Measurements from ENCODE around the gene GZF1. TPM values are rescaled to one million over a fixed set of nuclear protein-coding genes. Genes with fewer than 3 reads are reported as not detected.

GZF1 gene
- total RNA-seq, 1 donor from 2014 or later = 25.7 TPM

GRCh38 chr20:23393996-23394775 is 32.2 kb downstream of the GZF1 start:
- no peak for DNase-seq (ENCODE audit: low spot score)
- intact Hi-C loops (cut with DNase I) = no loop called here

GRCh38 chr20:23396950-23397627 is 35.1 kb downstream of the GZF1 start:
- DNase-seq (ENCODE audit: low spot score) = no peak
- intact Hi-C loops (cut with DNase I) = loop anchor here (5.0 kb wide), 1 partner anchor 35 kb away; the partner anchor contains the start of gene GZF1

GRCh38 chr20:23397961-23398360 is 36.0 kb downstream of the GZF1 start:
- intact Hi-C loops (cut with DNase I) = loop anchor here (5.0 kb wide), 1 partner anchor 36 kb away; the partner anchor contains the start of gene GZF1

DNA sequence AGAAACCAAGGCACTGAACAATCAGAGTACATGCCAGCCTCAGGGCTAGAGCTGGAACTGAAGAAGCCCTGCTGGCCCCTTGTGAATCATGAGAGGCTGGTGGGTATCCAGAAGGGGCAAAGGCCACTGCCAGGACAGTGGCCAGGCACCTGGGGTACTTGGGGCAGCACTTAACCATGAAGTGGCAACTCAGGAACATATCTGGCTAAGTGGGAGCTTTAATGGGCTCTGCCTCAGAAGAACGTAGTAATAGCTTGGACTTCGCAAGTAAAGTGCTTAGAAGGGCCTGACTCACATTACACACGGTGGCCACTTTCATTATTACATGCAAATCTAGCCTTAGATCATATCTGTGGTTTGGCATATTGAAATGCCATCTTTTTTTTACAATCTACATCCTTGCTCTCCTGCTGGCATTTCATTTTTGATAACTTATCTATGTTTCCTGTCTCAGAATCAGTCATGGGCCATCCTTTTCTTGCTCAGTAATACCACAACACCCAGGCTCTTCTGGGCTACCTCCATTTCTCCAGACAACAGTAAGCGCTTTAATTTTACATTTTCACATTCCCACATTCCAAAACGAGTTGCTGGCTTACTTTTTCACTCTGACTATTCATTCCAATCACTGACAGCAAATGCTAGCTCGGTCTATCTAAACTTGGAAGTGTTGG is 37.7 kb downstream of the GZF1 start:
- intact Hi-C loops (cut with DNase I) = loop anchor here (5.0 kb wide), 1 partner anchor 37 kb away; the partner anchor contains the start of gene GZF1
- DNase-seq (ENCODE audit: low spot score) = no peak

More at GRCh38 chr20:23397961-23398360, 36.0 kb downstream of the GZF1 start:
- DNase-seq (ENCODE audit: low spot score) = no peak

- intact Hi-C loops (cut with DNase I) = no loop called here
These were observed 39.1 kb downstream of the GZF1 start for GRCh38 chr20:23401051-23401450.

GRCh38 chr20:23403751-23404150 is 41.8 kb downstream of the GZF1 start:
- no peak for DNase-seq (ENCODE audit: low spot score)
- intact Hi-C loops (cut with DNase I) = no loop called here

More at GRCh38 chr20:23401051-23401450, 39.1 kb downstream of the GZF1 start:
- no peak for DNase-seq (ENCODE audit: low spot score)

DNA sequence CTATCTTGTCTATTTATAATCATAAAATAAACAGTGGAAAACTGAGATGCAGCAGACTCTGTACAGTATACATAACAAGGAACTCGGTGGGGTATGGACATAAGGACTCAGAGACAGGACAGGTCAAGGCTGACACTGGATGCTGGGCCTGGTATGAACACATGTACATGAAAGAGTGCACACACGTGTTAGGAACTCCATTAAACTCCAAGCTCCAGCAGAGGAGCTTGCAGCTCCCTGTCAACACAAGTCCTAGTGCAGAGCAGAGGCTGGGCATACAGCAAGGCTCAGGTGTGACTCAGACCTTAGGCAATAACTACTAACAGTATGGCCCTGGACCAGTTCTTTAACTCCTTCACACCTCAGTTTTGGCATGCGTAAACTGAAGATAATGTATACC is 42.2 kb downstream of the GZF1 start:
- intact Hi-C loops (cut with DNase I) = no loop called here
- no peak for DNase-seq (ENCODE audit: low spot score)

- no peak for DNase-seq (ENCODE audit: low spot score)
- intact Hi-C loops (cut with DNase I) = no loop called here
These were observed 44.9 kb downstream of the GZF1 start for GRCh38 chr20:23406880-23407279.

- no peak for DNase-seq (ENCODE audit: low spot score)
- intact Hi-C loops (cut with DNase I) = no loop called here
These were observed 45.9 kb downstream of the GZF1 start for GRCh38 chr20:23407781-23408464.

DNA sequence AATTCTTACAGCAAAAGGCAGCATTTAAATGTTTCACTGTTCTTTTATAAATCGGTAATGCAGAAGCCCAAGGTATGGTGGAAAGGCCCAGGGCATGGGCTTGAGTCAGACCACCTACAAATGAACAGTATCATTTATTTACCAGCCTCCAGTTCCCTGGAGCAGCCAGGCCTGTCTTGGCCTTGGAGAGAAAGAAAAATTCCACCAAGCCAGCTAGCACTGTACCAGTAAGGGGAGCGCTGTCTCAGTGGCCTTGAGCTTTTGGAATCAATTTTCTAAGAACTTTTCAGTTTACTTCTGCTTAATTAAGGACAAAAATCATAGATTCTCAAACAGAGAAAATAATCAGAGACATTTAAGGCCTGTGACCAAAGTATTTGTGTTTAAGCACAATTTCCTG is 47.0 kb downstream of the GZF1 start:
- intact Hi-C loops (cut with DNase I) = no loop called here
- no peak for DNase-seq (ENCODE audit: low spot score)

GRCh38 chr20:23409800-23410199 is 47.8 kb downstream of the GZF1 start:
- no peak for DNase-seq (ENCODE audit: low spot score)
- intact Hi-C loops (cut with DNase I) = no loop called here

DNA sequence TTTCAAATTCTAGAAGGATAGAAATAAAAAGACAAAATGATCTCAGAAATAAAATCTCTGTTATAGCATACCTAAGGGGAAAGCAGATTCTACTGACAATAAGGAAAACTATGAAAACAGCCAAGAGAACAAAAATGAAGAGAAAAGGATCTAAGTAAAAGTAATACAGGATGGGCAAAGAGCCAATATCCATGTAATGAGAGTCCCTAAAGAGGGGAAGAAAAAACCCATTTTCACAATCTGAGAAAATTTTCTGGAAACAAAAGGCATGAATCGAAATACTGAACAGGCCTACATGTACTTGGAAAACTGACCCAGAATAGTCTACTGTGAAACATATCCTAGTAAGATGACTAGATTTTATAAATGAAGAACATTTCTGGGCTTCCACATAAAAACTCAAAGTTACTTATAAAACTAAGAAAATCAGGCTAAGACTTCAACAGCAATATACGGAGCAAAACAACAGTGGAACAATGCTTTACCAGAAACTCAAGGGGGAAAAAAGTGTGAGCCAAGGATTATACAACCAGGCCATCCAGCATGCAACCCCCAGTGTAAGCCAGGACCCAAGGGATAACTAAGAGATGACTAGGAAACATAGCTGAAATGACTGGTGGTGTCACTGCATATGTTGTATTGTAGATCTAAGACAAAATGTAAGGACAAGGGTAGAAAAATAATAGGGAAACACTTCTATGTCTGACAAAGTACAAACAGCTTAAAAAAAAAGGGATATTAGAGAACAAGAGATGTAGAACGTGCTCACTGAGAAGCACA is 49.1 kb downstream of the GZF1 start:
- intact Hi-C loops (cut with DNase I) = no loop called here

GRCh38 chr20:23412026-23412425 is 50.0 kb downstream of the GZF1 start:
- intact Hi-C loops (cut with DNase I) = no loop called here
- no peak for DNase-seq (ENCODE audit: low spot score)

More for the DNA sequence above, 49.1 kb downstream of the GZF1 start:
- no peak for DNase-seq (ENCODE audit: low spot score)

DNA sequence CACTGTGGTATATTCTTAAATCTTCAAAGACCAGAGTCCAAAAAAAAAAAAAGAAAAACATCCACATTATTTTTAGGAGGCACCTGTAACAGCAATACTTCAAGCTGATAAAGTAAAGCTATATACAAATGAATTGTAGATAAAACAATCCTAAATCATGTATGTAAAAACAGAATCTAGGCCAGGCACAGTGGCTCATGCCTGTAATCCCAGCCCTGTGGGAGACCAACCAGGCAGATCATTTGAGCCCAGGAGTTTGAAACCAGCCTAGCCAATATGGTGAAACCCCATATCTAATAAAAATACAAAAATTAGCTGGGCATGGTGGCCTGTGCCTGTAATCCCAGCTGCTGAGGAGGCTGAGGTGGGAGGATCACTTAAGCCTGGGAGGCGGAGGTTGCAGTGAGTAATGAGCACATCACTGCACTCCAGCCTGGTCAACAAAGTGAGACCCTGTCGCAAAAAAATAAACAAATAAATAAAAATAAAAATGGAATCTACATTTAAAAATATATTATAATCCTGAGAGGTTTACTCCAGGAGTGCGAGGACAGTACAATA is 52.0 kb downstream of the GZF1 start:
- intact Hi-C loops (cut with DNase I) = no loop called here
- no peak for DNase-seq (ENCODE audit: low spot score)

GRCh38 chr20:23414526-23415188 is 52.7 kb downstream of the GZF1 start:
- intact Hi-C loops (cut with DNase I) = no loop called here
- no peak for DNase-seq (ENCODE audit: low spot score)

GRCh38 chr20:23415555-23415954 is 53.6 kb downstream of the GZF1 start:
- intact Hi-C loops (cut with DNase I) = no loop called here
- DNase-seq (ENCODE audit: low spot score) = no peak

- intact Hi-C loops (cut with DNase I) = no loop called here
- DNase-seq (ENCODE audit: low spot score) = no peak
These were observed 54.1 kb downstream of the GZF1 start for GRCh38 chr20:23415959-23416583.

GRCh38 chr20:23417861-23418260 is 55.9 kb downstream of the GZF1 start:
- intact Hi-C loops (cut with DNase I) = no loop called here
- no peak for DNase-seq (ENCODE audit: low spot score)
